NAMALWA (cell line): ENCODE results near the gene MED19.
A peak's percentile ranks its signal among the peaks of the same experiment; 100 is the strongest.
"Not testable (repeated sequence)": the region's sequence is repeated elsewhere in the genome, so short reads cannot be mapped to it uniquely, and the experiment has no call there.

ENCODE experiments used
- DNase-seq: peaks from one replicate; pipeline ENCODE4 v3.0.0-alpha.2; 2015; ENCODE audit warnings: low spot score

MED19 gene

GRCh38 chr11:57704932-57705331, 7.1 kb downstream of the MED19 start:
- DNase-seq, result no peak

- DNase-seq, result no peak
Measured at GRCh38 chr11:57703341-57703740, 8.7 kb downstream of the MED19 start.

- no peak for DNase-seq
Measured at GRCh38 chr11:57700425-57700824, 11.6 kb downstream of the MED19 start.

GRCh38 chr11:57699813-57700212, 12.2 kb downstream of the MED19 start:
- DNase-seq, result no peak

GRCh38 chr11:57698843-57699365, 13.1 kb downstream of the MED19 start:
- no peak for DNase-seq

GRCh38 chr11:57690474-57690873, 21.5 kb downstream of the MED19 start:
- not testable (repeated sequence) for DNase-seq

- no peak for DNase-seq
Measured at GRCh38 chr11:57681168-57681567, 30.8 kb downstream of the MED19 start.

- DNase-seq, result no peak
Measured at GRCh38 chr11:57680552-57680874, 31.5 kb downstream of the MED19 start.

- DNase-seq, result no peak
Measured at GRCh38 chr11:57679396-57679795, 32.6 kb downstream of the MED19 start.

GRCh38 chr11:57675176-57675941, 36.7 kb downstream of the MED19 start:
- no peak for DNase-seq

- DNase-seq, result no peak
Measured at GRCh38 chr11:57674251-57674650, 37.8 kb downstream of the MED19 start.

- no peak for DNase-seq
Measured at GRCh38 chr11:57668434-57668782, 43.6 kb downstream of the MED19 start.

- DNase-seq, result peak; percentile 98
Measured at GRCh38 chr11:57667736-57668433, 44.1 kb downstream of the MED19 start, which contains the start of gene ZDHHC5. ZDHHC5 (plus strand) TSS chr11:57668114; CDS start chr11:57673091, 4,977 bp downstream.

- peak; percentile 98 for DNase-seq
Measured at GRCh38 chr11:57667117-57667735, 44.8 kb downstream of the MED19 start.

GRCh38 chr11:57663975-57664374, 48.0 kb downstream of the MED19 start:
- no peak for DNase-seq

GRCh38 chr11:57662893-57663292, 49.1 kb downstream of the MED19 start:
- peak; percentile 66 for DNase-seq

- no peak for DNase-seq
Measured at GRCh38 chr11:57659669-57660068, 52.3 kb downstream of the MED19 start.

GRCh38 chr11:57658023-57658361, 54.0 kb downstream of the MED19 start:
- peak; percentile 55 for DNase-seq

GRCh38 chr11:57657194-57658022, 54.6 kb downstream of the MED19 start, which contains the start of gene CLP1:
CLP1 (plus strand) TSS chr11:57657762; CDS start chr11:57659477, 1,715 bp downstream.
- peak; percentile 99 for DNase-seq

- no peak for DNase-seq
Measured at GRCh38 chr11:57656885-57657193, 55.2 kb downstream of the MED19 start.
